SK-N-SH treated with all-trans-retinoic acid at 6 μM for 48 hours (cell line): ENCODE data around the gene ANXA5.

Experiments
- ARNTL ChIP-seq: fragments of 450-650 bp; formaldehyde crosslinking; IDR thresholded peaks from 2 replicates; pipeline ENCODE4 v1.5.0; 2020; ENCODE audit warnings: low read depth, mild to moderate bottlenecking, moderate library complexity, borderline replicate concordance
- BACH2 ChIP-seq: fragments of 250-450 bp; sonication (Bioruptor Pico); IDR thresholded peaks from 2 replicates; pipeline ENCODE4 v1.9.0; 2021; ENCODE audit warnings: mild to moderate bottlenecking, borderline replicate concordance
- CREB5 ChIP-seq: fragments of 250-450 bp; sonication (Bioruptor Pico); IDR thresholded peaks from 2 replicates; pipeline ENCODE4 v1.5.1; 2020; ENCODE audit warnings: low read depth, mild to moderate bottlenecking, moderate library complexity
- ISL1 ChIP-seq: fragments of 250-450 bp; sonication (Bioruptor Pico); IDR thresholded peaks from 2 replicates; pipeline ENCODE4 v2.1.2; 2022; ENCODE audit warnings: mild to moderate bottlenecking, moderate library complexity
- PATZ1 ChIP-seq: fragments of 250-450 bp; sonication (Bioruptor Pico); IDR thresholded peaks from 2 replicates; pipeline ENCODE4 v1.8.0; 2020; ENCODE audit warnings: mild to moderate bottlenecking, moderate library complexity, borderline replicate concordance
- RARB ChIP-seq: fragments of 250-450 bp; sonication (Bioruptor Pico); IDR thresholded peaks from 2 replicates; pipeline ENCODE4 v1.8.0; 2021; ENCODE audit warnings: mild to moderate bottlenecking, moderate library complexity
- ZC3H10 ChIP-seq: fragments of 250-450 bp; sonication (Bioruptor Pico); IDR thresholded peaks from 2 replicates; pipeline ENCODE4 v1.5.1; 2021; ENCODE audit warnings: mild to moderate bottlenecking, moderate library complexity
- ZFP3 ChIP-seq: fragments of 250-450 bp; sonication (Bioruptor Pico); IDR thresholded peaks from 2 replicates; pipeline ENCODE4 v1.5.0; 2020; ENCODE audit warnings: mild to moderate bottlenecking, moderate library complexity
- ZFP30 ChIP-seq: fragments of 450-650 bp; formaldehyde crosslinking; IDR thresholded peaks from 2 replicates; pipeline ENCODE4 v1.5.0; 2022; ENCODE audit warnings: mild to moderate bottlenecking, moderate library complexity
- ZNF565 ChIP-seq: fragments of 450-650 bp; formaldehyde crosslinking; conservative IDR thresholded peaks from 2 replicates; pipeline ENCODE4 v1.5.0; 2020; ENCODE audit warnings: low read depth, mild to moderate bottlenecking, moderate library complexity
- ZNF70 ChIP-seq: fragments of 450-650 bp; formaldehyde crosslinking; IDR thresholded peaks from 2 replicates; pipeline ENCODE4 v1.5.0; 2020; ENCODE audit warnings: mild to moderate bottlenecking, moderate library complexity

GRCh38 chr4:121709766-121710405 lies 13.1 kb upstream of the ANXA5 start:
- no peak for TF ChIP-seq ARNTL (CRISPR knock-in tag)
- no peak for TF ChIP-seq ZNF70 (CRISPR knock-in tag)
- TF ChIP-seq RARB (CRISPR knock-in tag), result no peak
- no peak for TF ChIP-seq ZFP30 (CRISPR knock-in tag)
- TF ChIP-seq ZNF565, result no peak
- no peak for TF ChIP-seq BACH2 (CRISPR knock-in tag)
- no peak for TF ChIP-seq ZC3H10 (CRISPR knock-in tag)
- TF ChIP-seq CREB5 (CRISPR knock-in tag), result no peak
- TF ChIP-seq PATZ1 (CRISPR knock-in tag), result no peak
- peak; percentile 91 for TF ChIP-seq ZFP3 (CRISPR knock-in tag)
- TF ChIP-seq ISL1 (CRISPR knock-in tag), result no peak
